ENCODE results near the gene MICAL3.

DNA sequence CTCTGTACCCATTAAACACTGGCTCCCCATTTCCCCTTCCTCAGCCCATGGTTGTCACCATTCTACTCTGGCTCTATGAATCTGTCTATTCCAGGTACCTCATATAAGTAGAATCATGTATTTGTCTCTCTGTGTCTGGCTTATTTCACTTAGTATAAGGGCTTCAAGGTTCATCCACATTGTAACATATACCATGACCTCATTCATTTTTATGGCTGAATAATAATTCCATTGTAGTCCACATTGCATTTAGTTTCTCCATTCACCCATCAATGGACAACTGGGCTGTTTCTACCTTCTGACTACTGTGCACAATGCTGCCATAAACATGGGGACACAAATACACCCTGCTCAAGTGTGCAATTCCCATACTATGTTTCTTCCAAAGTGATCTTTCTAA, 97.3 kb downstream of the MICAL3 start:
- no peak for TF ChIP-seq EZH2 (optimal IDR thresholded peaks at IDR 0.05; ENCODE audit: low read depth, low read length)
- TF ChIP-seq, protein P1, sequence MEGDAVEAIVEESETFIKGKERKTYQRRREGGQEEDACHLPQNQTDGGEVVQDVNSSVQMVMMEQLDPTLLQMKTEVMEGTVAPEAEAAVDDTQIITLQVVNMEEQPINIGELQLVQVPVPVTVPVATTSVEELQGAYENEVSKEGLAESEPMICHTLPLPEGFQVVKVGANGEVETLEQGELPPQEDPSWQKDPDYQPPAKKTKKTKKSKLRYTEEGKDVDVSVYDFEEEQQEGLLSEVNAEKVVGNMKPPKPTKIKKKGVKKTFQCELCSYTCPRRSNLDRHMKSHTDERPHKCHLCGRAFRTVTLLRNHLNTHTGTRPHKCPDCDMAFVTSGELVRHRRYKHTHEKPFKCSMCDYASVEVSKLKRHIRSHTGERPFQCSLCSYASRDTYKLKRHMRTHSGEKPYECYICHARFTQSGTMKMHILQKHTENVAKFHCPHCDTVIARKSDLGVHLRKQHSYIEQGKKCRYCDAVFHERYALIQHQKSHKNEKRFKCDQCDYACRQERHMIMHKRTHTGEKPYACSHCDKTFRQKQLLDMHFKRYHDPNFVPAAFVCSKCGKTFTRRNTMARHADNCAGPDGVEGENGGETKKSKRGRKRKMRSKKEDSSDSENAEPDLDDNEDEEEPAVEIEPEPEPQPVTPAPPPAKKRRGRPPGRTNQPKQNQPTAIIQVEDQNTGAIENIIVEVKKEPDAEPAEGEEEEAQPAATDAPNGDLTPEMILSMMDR (IDR thresholded peaks at IDR 0.05; ENCODE audit: low read length): no peak
- no peak for TF ChIP-seq EZH2phosphoT487 (IDR thresholded peaks at IDR 0.05; ENCODE audit: low read length)

All from MM.1S (cell line).